HEK293 (cell line): Measurements from ENCODE around the gene SH3RF3.

Experiments used
- FEZF1 ChIP-seq: fragments of 450-650 bp; formaldehyde crosslinking; IDR thresholded peaks from 2 replicates; pipeline ENCODE4 v1.5.1; 2016; ENCODE audit warnings: missing biosample characterization, missing genetic modification characterization
- GLI2 ChIP-seq: fragments of 450-650 bp; formaldehyde crosslinking; IDR thresholded peaks from 2 replicates; pipeline ENCODE4; 2017; ENCODE audit warnings: missing biosample characterization, missing genetic modification characterization, low read depth, borderline replicate concordance
- HOXC10 ChIP-seq: sonication (generic); formaldehyde crosslinking; IDR thresholded peaks from 2 replicates; pipeline ENCODE4 v1.8.1; 2023; ENCODE audit warnings: mild to moderate bottlenecking, missing genetic modification reagents
- KLF16 ChIP-seq: fragments of 450-650 bp; formaldehyde crosslinking; IDR thresholded peaks from 2 replicates; pipeline ENCODE4 v1.5.1; 2017; ENCODE audit warnings: missing biosample characterization, missing genetic modification characterization
- REPIN1 ChIP-seq: fragments of 450-650 bp; formaldehyde crosslinking; IDR thresholded peaks from 2 replicates; pipeline ENCODE4 v1.5.1; 2017; ENCODE audit warnings: missing biosample characterization, missing genetic modification characterization, low read depth
- ZBTB17 ChIP-seq: fragments of 450-650 bp; formaldehyde crosslinking; IDR thresholded peaks from 2 replicates; pipeline ENCODE4 v1.5.1; 2016; ENCODE audit warnings: missing biosample characterization, missing genetic modification characterization
- ZFP69B ChIP-seq: fragments of 450-650 bp; formaldehyde crosslinking; IDR thresholded peaks from 2 replicates; pipeline ENCODE4 v1.5.1; 2016; ENCODE audit warnings: missing biosample characterization, missing genetic modification characterization
- ZNF140 ChIP-seq: fragments of 450-650 bp; formaldehyde crosslinking; IDR thresholded peaks from 2 replicates; pipeline ENCODE4 v1.5.1; 2016; ENCODE audit warnings: missing biosample characterization, missing genetic modification characterization
- ZNF274 ChIP-seq, 2 experiments: fragments of 200-500 bp in 1 of 2; fragments of 450-650 bp in 1 of 2; sonication (Bioruptor generic) in 1 of 2; formaldehyde crosslinking in 1 of 2; IDR thresholded peaks; 2 replicates each; pipeline versions ENCODE4 v1.5.1 to v1.6.1; 2014 to 2016; ENCODE audit warnings: borderline replicate concordance in 1 of 2, inconsistent platforms in 1 of 2, low read length in 1 of 2, missing biosample characterization in 1 of 2, missing genetic modification characterization in 1 of 2
- ZNF324 ChIP-seq: fragments of 450-650 bp; formaldehyde crosslinking; IDR thresholded peaks from 2 replicates; pipeline ENCODE4 v1.5.1; 2016; ENCODE audit warnings: missing biosample characterization, missing genetic modification characterization
- ZNF354C ChIP-seq: fragments of 450-650 bp; formaldehyde crosslinking; IDR thresholded peaks from 2 replicates; pipeline ENCODE4 v1.5.1; 2016; ENCODE audit warnings: missing biosample characterization, missing genetic modification characterization, low read depth, borderline replicate concordance
- ZNF416 ChIP-seq: fragments of 450-650 bp; formaldehyde crosslinking; IDR thresholded peaks from 2 replicates; pipeline ENCODE4 v1.5.1; 2016; ENCODE audit warnings: missing biosample characterization, missing genetic modification characterization
- ZNF521 ChIP-seq: fragments of 450-650 bp; formaldehyde crosslinking; IDR thresholded peaks from 2 replicates; pipeline ENCODE4 v1.5.1; 2017; ENCODE audit warnings: missing biosample characterization, mild to moderate bottlenecking, missing genetic modification characterization
- ZNF530 ChIP-seq: fragments of 450-650 bp; formaldehyde crosslinking; IDR thresholded peaks from 2 replicates; pipeline ENCODE4 v1.5.1; 2016; ENCODE audit warnings: low read depth, missing biosample characterization, missing genetic modification characterization
- ZNF544 ChIP-seq: fragments of 450-650 bp; formaldehyde crosslinking; IDR thresholded peaks from 2 replicates; pipeline ENCODE4 v1.5.0; 2017; ENCODE audit warnings: missing biosample characterization, missing genetic modification characterization
- ZNF555 ChIP-seq: fragments of 450-650 bp; formaldehyde crosslinking; conservative IDR thresholded peaks from 2 replicates; pipeline ENCODE4 v1.5.1; 2017; ENCODE audit warnings: missing biosample characterization, mild to moderate bottlenecking, missing genetic modification characterization, inconsistent platforms
- ZNF571 ChIP-seq: fragments of 450-650 bp; formaldehyde crosslinking; IDR thresholded peaks from 2 replicates; pipeline ENCODE4 v1.5.0; 2017; ENCODE audit warnings: missing biosample characterization, missing genetic modification characterization
- ZNF585B ChIP-seq: fragments of 450-650 bp; formaldehyde crosslinking; IDR thresholded peaks from 2 replicates; pipeline ENCODE4 v1.5.1; 2016; ENCODE audit warnings: missing biosample characterization, missing genetic modification characterization
- ZNF624 ChIP-seq: fragments of 450-650 bp; formaldehyde crosslinking; IDR thresholded peaks from 2 replicates; pipeline ENCODE4 v1.5.1; 2017; ENCODE audit warnings: missing biosample characterization, missing genetic modification characterization
- ZNF707 ChIP-seq: fragments of 450-650 bp; formaldehyde crosslinking; IDR thresholded peaks from 2 replicates; pipeline ENCODE4 v1.5.1; 2016; ENCODE audit warnings: missing biosample characterization, missing genetic modification characterization
- ZNF768 ChIP-seq: fragments of 450-650 bp; formaldehyde crosslinking; IDR thresholded peaks from 2 replicates; pipeline ENCODE4 v1.5.1; 2018; ENCODE audit warnings: missing biosample characterization, mild to moderate bottlenecking, missing genetic modification characterization
- ZNF785 ChIP-seq: fragments of 450-650 bp; formaldehyde crosslinking; IDR thresholded peaks from 2 replicates; pipeline ENCODE4 v1.5.1; 2016; ENCODE audit warnings: missing biosample characterization, missing genetic modification characterization
- TF ChIP-seq, protein P1 (sequence below): fragments of 450-650 bp; formaldehyde crosslinking; conservative IDR thresholded peaks from 2 replicates; pipeline ENCODE4 v1.5.1; 2016; ENCODE audit warnings: low read depth, missing biosample characterization, missing genetic modification characterization
- TF ChIP-seq, protein P2 (sequence below): fragments of 450-650 bp; formaldehyde crosslinking; IDR thresholded peaks from 2 replicates; pipeline ENCODE4 v1.5.1; 2016; ENCODE audit warnings: missing biosample characterization, missing genetic modification characterization
- TF ChIP-seq, protein P3 (sequence below): fragments of 450-650 bp; formaldehyde crosslinking; IDR thresholded peaks from 2 replicates; pipeline ENCODE4; 2016; ENCODE audit warnings: missing biosample characterization, missing genetic modification characterization
- TF ChIP-seq, protein P4 (sequence below): fragments of 450-650 bp; formaldehyde crosslinking; IDR thresholded peaks from 2 replicates; pipeline ENCODE4 v1.5.1; 2016; ENCODE audit warnings: missing biosample characterization, missing genetic modification characterization
- TF ChIP-seq, protein P5 (sequence below): fragments of 450-650 bp; formaldehyde crosslinking; optimal IDR thresholded peaks from 2 replicates; pipeline ENCODE3; 2016; ENCODE audit warnings: missing biosample characterization, mild to moderate bottlenecking, missing genetic modification characterization

Gene SH3RF3

DNA sequence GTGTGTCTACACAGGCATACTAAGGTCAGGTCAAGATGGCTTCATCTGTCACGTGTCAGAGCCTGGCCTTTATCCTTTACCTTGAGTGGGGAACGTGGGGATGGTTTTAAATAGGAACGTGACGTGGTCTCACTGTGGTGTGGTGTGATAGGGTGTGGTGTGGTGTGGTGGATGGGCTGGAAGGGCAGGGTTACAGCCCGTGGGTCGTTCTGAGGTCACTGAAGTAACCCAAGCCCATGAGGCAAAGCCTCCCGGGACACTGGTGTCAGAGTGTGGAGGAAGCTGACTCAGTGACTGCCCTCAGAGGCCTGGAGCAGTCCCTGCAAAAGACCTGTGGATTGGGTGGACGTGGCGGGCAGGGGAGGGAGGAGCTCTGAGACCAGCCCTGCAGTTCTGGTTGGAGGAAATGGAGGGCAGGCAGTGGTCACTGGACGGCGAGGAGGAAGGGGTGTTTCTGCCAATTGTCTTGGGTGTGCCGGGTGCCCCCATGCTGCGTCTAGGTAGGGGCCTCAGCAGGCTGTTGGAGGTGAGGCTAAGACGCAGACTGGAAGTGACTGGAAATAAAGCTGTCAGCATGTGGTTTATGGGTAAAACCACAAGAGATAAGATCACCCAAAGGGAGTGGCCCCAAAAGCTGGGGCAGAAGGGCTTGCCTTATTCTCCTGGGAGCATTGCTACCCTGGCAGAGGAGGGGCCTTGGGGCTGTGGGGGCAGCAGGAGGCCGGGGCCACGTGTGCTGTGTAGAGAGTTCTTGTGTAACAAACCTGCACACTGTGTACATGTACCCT, 84.8 kb downstream of the SH3RF3 start (continued):
- TF ChIP-seq, protein P1, sequence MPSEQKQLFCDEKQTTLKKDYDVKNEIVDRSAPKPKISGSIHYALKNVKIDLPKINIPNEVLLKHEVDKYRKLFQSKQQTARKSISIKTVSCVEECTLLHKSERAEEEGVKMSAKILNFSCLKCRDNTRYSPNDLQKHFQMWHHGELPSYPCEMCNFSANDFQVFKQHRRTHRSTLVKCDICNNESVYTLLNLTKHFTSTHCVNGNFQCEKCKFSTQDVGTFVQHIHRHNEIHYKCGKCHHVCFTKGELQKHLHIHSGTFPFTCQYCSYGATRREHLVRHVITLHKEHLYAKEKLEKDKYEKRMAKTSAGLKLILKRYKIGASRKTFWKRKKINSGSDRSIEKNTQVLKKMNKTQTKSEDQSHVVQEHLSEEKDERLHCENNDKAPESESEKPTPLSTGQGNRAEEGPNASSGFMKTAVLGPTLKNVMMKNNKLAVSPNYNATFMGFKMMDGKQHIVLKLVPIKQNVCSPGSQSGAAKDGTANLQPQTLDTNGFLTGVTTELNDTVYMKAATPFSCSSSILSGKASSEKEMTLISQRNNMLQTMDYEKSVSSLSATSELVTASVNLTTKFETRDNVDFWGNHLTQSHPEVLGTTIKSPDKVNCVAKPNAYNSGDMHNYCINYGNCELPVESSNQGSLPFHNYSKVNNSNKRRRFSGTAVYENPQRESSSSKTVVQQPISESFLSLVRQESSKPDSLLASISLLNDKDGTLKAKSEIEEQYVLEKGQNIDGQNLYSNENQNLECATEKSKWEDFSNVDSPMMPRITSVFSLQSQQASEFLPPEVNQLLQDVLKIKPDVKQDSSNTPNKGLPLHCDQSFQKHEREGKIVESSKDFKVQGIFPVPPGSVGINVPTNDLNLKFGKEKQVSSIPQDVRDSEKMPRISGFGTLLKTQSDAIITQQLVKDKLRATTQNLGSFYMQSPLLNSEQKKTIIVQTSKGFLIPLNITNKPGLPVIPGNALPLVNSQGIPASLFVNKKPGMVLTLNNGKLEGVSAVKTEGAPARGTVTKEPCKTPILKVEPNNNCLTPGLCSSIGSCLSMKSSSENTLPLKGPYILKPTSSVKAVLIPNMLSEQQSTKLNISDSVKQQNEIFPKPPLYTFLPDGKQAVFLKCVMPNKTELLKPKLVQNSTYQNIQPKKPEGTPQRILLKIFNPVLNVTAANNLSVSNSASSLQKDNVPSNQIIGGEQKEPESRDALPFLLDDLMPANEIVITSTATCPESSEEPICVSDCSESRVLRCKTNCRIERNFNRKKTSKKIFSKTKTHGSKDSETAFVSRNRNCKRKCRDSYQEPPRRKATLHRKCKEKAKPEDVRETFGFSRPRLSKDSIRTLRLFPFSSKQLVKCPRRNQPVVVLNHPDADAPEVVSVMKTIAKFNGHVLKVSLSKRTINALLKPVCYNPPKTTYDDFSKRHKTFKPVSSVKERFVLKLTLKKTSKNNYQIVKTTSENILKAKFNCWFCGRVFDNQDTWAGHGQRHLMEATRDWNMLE (tag by site-specific recombination), result peak; percentile 48; the same call in 1 of the 2 replicates
- TF ChIP-seq, protein P2, sequence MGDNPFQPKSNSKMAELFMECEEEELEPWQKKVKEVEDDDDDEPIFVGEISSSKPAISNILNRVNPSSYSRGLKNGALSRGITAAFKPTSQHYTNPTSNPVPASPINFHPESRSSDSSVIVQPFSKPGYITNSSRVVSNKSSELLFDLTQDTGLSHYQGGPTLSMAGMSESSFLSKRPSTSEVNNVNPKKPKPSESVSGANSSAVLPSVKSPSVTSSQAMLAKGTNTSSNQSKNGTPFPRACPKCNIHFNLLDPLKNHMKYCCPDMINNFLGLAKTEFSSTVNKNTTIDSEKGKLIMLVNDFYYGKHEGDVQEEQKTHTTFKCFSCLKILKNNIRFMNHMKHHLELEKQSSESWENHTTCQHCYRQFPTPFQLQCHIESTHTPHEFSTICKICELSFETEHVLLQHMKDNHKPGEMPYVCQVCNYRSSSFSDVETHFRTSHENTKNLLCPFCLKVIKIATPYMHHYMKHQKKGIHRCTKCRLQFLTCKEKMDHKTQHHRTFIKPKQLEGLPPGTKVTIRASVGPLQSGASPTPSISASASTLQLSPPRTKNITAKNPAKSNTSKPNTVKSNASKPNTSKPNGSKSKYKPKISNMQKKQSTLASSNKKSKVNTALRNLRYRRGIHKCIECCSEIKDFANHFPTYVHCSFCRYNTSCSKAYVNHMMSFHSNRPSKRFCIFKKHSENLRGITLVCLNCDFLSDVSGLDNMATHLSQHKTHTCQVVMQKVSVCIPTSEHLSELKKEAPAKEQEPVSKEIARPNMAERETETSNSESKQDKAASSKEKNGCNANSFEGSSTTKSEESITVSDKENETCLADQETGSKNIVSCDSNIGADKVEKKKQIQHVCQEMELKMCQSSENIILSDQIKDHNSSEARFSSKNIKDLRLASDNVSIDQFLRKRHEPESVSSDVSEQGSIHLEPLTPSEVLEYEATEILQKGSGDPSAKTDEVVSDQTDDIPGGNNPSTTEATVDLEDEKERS (tag by site-specific recombination), result no peak
- TF ChIP-seq ZNF416 (tag by site-specific recombination) (no peak), ZNF785 (tag by site-specific recombination) (no peak), ZFP69B (tag by site-specific recombination) (peak; percentile 84), ZNF544 (tag by site-specific recombination) (no peak), ZNF274 (IDR thresholded peaks at IDR 0.05; ENCODE audit: low read length) (no peak), ZNF274 (tag by site-specific recombination; IDR thresholded peaks at IDR 0.05; ENCODE audit: borderline replicate concordance) (no peak), ZNF521 (no peak), ZNF707 (tag by site-specific recombination) (no peak), ZNF324 (tag by site-specific recombination) (peak; percentile 80; the same call in 1 of the 2 replicates), ZNF585B (no peak), ZNF768 (tag by site-specific recombination) (no peak), KLF16 (tag by site-specific recombination) (peak; percentile 74), FEZF1 (tag by site-specific recombination) (peak; percentile 99), HOXC10 (CRISPR knock-in tag) (no peak), ZNF624 (tag by site-specific recombination) (no peak), ZNF530 (tag by site-specific recombination) (no peak), ZNF555 (tag by site-specific recombination) (no peak), REPIN1 (tag by site-specific recombination) (no peak), ZNF571 (no peak), ZNF354C (no peak), GLI2 (tag by site-specific recombination) (peak; percentile 84; the same call in 1 of the 2 replicates), ZNF140 (tag by site-specific recombination) (no peak), ZBTB17 (tag by site-specific recombination) (0 out of 2 replicates have a peak, but pooled peaks have one; percentile 41)
- TF ChIP-seq, protein P3, sequence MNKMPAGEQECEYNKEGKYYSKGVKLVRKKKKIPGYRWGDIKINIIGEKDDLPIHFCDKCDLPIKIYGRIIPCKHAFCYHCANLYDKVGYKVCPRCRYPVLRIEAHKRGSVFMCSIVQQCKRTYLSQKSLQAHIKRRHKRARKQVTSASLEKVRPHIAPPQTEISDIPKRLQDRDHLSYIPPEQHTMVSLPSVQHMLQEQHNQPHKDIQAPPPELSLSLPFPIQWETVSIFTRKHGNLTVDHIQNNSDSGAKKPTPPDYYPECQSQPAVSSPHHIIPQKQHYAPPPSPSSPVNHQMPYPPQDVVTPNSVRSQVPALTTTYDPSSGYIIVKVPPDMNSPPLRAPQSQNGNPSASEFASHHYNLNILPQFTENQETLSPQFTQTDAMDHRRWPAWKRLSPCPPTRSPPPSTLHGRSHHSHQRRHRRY (tag by site-specific recombination), result 0 out of 2 replicates have a peak, but pooled peaks have one; percentile 63
- TF ChIP-seq, protein P4, sequence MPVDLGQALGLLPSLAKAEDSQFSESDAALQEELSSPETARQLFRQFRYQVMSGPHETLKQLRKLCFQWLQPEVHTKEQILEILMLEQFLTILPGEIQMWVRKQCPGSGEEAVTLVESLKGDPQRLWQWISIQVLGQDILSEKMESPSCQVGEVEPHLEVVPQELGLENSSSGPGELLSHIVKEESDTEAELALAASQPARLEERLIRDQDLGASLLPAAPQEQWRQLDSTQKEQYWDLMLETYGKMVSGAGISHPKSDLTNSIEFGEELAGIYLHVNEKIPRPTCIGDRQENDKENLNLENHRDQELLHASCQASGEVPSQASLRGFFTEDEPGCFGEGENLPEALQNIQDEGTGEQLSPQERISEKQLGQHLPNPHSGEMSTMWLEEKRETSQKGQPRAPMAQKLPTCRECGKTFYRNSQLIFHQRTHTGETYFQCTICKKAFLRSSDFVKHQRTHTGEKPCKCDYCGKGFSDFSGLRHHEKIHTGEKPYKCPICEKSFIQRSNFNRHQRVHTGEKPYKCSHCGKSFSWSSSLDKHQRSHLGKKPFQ (tag by site-specific recombination), result peak; percentile 83
- TF ChIP-seq, protein P5, sequence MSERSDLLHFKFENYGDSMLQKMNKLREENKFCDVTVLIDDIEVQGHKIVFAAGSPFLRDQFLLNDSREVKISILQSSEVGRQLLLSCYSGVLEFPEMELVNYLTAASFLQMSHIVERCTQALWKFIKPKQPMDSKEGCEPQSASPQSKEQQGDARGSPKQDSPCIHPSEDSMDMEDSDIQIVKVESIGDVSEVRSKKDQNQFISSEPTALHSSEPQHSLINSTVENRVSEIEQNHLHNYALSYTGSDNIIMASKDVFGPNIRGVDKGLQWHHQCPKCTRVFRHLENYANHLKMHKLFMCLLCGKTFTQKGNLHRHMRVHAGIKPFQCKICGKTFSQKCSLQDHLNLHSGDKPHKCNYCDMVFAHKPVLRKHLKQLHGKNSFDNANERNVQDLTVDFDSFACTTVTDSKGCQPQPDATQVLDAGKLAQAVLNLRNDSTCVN (tag by site-specific recombination), result no peak
